Stimulated activated CD4-positive, alpha-beta T cell treated with anti-CD3 and anti-CD28 coated beads, Interleukin-1b, Interleukin-23, amount 100 ng/mL, for 4 hours (primary cell): Measurements from ENCODE around the gene KDM4F.

ENCODE experiments used
- DNase-seq, 2 donors: peaks; one replicate each; pipeline ENCODE4 v3.0.0-alpha.2; 2020; ENCODE audit warnings: low read depth in 2 of 2

The KDM4F gene

GRCh38 chr11:95091663-95092180, 42.5 kb downstream of the KDM4F start:
- no peak for DNase-seq

GRCh38 chr11:95092549-95093324, 43.5 kb downstream of the KDM4F start:
- no peak for DNase-seq

GRCh38 chr11:95093548-95093947, 44.3 kb downstream of the KDM4F start:
- DNase-seq: no peak

GRCh38 chr11:95095858-95096587, 46.8 kb downstream of the KDM4F start:
- no peak for DNase-seq

- no peak for DNase-seq
These were observed 48.0 kb downstream of the KDM4F start for GRCh38 chr11:95097209-95097608.

GRCh38 chr11:95098826-95099225, 49.6 kb downstream of the KDM4F start:
- DNase-seq: no peak

- no peak for DNase-seq
These were observed 51.0 kb downstream of the KDM4F start for GRCh38 chr11:95100191-95100648.
